CD14-positive monocyte (primary cell): ENCODE data around the gene HLA-C. TPM values are rescaled to one million over a fixed set of nuclear protein-coding genes. Genes with fewer than 3 reads are reported as not detected.

Source experiments
- DNase-seq, 3 donors: peaks; one replicate each; pipeline ENCODE4 v3.0.0-alpha.2; 2011 to 2022
- H2AFZ ChIP-seq: 2 replicates; pipeline ENCODE4 v1.6.0; 2012; ENCODE audit warnings: mild to moderate bottlenecking, low read depth, low read length, inconsistent platforms; ENCODE audit not compliant: insufficient read depth, poor library complexity, severe bottlenecking
- H3K27ac ChIP-seq, 2 donors: 1 replicate in 1 of 2; 2 replicates in 1 of 2; pipeline ENCODE4 v1.5.1; 2012 to 2013; ENCODE audit warnings: low read length in 2 of 2, control low read depth in 1 of 2, inconsistent platforms in 1 of 2, low read depth in 1 of 2, mild to moderate bottlenecking in 1 of 2
- H3K27me3 ChIP-seq, 2 donors: one replicate each; pipeline versions ENCODE4 v1.6.0 to v1.6.1; 2011 to 2013; ENCODE audit warnings: low read length in 2 of 2; ENCODE audit not compliant: control insufficient read depth in 2 of 2, insufficient read depth in 2 of 2
- H3K36me3 ChIP-seq, 2 donors: replicated peaks in 1 of 2; 1 replicate in 1 of 2; 2 replicates in 1 of 2; pipeline versions ENCODE4 v1.5.1 to v1.6.1; 2012 to 2013; ENCODE audit warnings: low read length in 2 of 2, control low read depth in 1 of 2, inconsistent platforms in 1 of 2, mild to moderate bottlenecking in 1 of 2; ENCODE audit not compliant: insufficient read depth in 2 of 2, control insufficient read depth in 1 of 2
- H3K4me1 ChIP-seq, 2 donors: 1 replicate in 1 of 2; 2 replicates in 1 of 2; pipeline versions ENCODE4 v1.5.1 to v1.6.1; 2012 to 2013; ENCODE audit warnings: low read length in 2 of 2, control low read depth in 1 of 2, inconsistent platforms in 1 of 2, mild to moderate bottlenecking in 1 of 2, moderate library complexity in 1 of 2; ENCODE audit not compliant: insufficient read depth in 2 of 2, control insufficient read depth in 1 of 2
- H3K4me2 ChIP-seq: replicated peaks from 2 replicates; pipeline ENCODE3; 2012; ENCODE audit warnings: low read length, moderate library complexity, mild to moderate bottlenecking; ENCODE audit not compliant: poor library complexity, severe bottlenecking; ENCODE audit errors: extremely low read depth
- H3K4me3 ChIP-seq, 3 experiments: fragments of 200-600 bp in 1 of 3; sonication (generic) in 1 of 3; replicated peaks in 1 of 3; 1 replicate in 2 of 3; 2 replicates in 1 of 3; pipeline ENCODE4 v1.5.1; 2011 to 2013; ENCODE audit warnings: low read length in 3 of 3, mild to moderate bottlenecking in 3 of 3, control low read depth in 2 of 3, low read depth in 2 of 3, inconsistent platforms in 1 of 3, moderate library complexity in 1 of 3
- H3K79me2 ChIP-seq: 2 replicates; pipeline ENCODE4 v1.6.0; 2012; ENCODE audit warnings: mild to moderate bottlenecking, control low read depth, inconsistent platforms, low read length, moderate library complexity; ENCODE audit not compliant: insufficient read depth
- H3K9ac ChIP-seq: 2 replicates; pipeline ENCODE4 v1.6.0; 2017; ENCODE audit warnings: low read length, mild to moderate bottlenecking; ENCODE audit not compliant: insufficient read depth, poor library complexity, severe bottlenecking
- H3K9me3 ChIP-seq, 2 donors: replicated peaks in 1 of 2; 1 replicate in 1 of 2; 2 replicates in 1 of 2; pipeline versions ENCODE4 v1.5.1 to v1.6.1; 2012 to 2013; ENCODE audit warnings: low read length in 2 of 2, control low read depth in 1 of 2; ENCODE audit not compliant: control insufficient read depth in 1 of 2, insufficient read depth in 1 of 2
- H4K20me1 ChIP-seq: 2 replicates; pipeline ENCODE4 v1.6.0; 2012; ENCODE audit warnings: mild to moderate bottlenecking, low read length, control low read depth, moderate library complexity; ENCODE audit not compliant: insufficient read depth
- H3K27ac Mint-ChIP-seq, 7 donors: one replicate each; pipeline ENCODE4 v1.8.0; 2020; ENCODE audit warnings: mild to moderate bottlenecking in 7 of 7, mixed read lengths in 7 of 7, moderate library complexity in 6 of 7, inconsistent platforms in 2 of 7
- H3K27me3 Mint-ChIP-seq, 3 donors: one replicate each; pipeline ENCODE4 v1.8.0; 2021 to 2022; ENCODE audit warnings: low read depth in 3 of 3, mild to moderate bottlenecking in 3 of 3, mixed read lengths in 3 of 3, moderate library complexity in 3 of 3, inconsistent platforms in 1 of 3
- H3K36me3 Mint-ChIP-seq, 2 donors: one replicate each; pipeline ENCODE4 v1.8.0; 2020; ENCODE audit warnings: mixed read lengths in 2 of 2, inconsistent platforms in 1 of 2, mild to moderate bottlenecking in 1 of 2
- H3K4me1 Mint-ChIP-seq: one replicate; pipeline ENCODE4 v1.8.0; 2020; ENCODE audit warnings: mild to moderate bottlenecking, mixed read lengths
- H3K4me3 Mint-ChIP-seq, 2 donors: one replicate each; pipeline ENCODE4 v1.8.0; 2020; ENCODE audit warnings: mild to moderate bottlenecking in 2 of 2, mixed read lengths in 2 of 2, moderate library complexity in 1 of 2
- H3K9me3 Mint-ChIP-seq, 7 donors: one replicate each; pipeline ENCODE4 v1.8.0; 2020 to 2022; ENCODE audit warnings: mixed read lengths in 7 of 7, mild to moderate bottlenecking in 6 of 7, moderate library complexity in 6 of 7, inconsistent platforms in 2 of 7
- WGBS: methylation state at CpG from one replicate; pipeline ENCODE4 v1.1.5; 2013; ENCODE audit warnings: missing lambda C conversion rate; ENCODE audit not compliant: insufficient coverage; 5-methylcytosine and 5-hydroxymethylcytosine counted together
- intact Hi-C, 2 donors: fragments of 100-400 bp; cut with micrococcal nuclease; formaldehyde crosslinking; loops; one replicate each; pipeline versions ENCODE4 v1.15.0 to v1.15.1; 2023
- polyA minus RNA-seq: library from RNA; depleted of rRNA, polyadenylated mRNA; stranded (reverse); fragments of >200 nt; gene quantifications from 2 replicates; pipeline ENCODE4 v1.2.3, GENCODE V29; 2012
- polyA plus RNA-seq, 3 donors: library from polyadenylated mRNA; depleted of rRNA in 1 of 3; unstranded in 2 of 3; stranded (reverse) in 1 of 3; fragments of 300-500 nt in 2 of 3; fragments of >200 nt in 1 of 3; fragmentation: Illumina TruSeq in 2 of 3; gene quantifications; 1 replicate in 2 of 3; 2 replicates in 1 of 3; pipeline ENCODE4 v1.2.3, GENCODE V29; 2012 to 2021
- total RNA-seq, 12 experiments: library from RNA in 1 of 12; stranded (reverse) in 1 of 12; fragments of 120-200 nt in 1 of 12; gene quantifications; one replicate each; pipeline ENCODE4 v1.2.4 and lab custom pipeline; 2013 to 2026; ENCODE audit warnings: mixed read lengths in 6 of 12, inconsistent platforms in 1 of 12
- TF ChIP-seq, protein P1 (sequence below): fragments of 200-600 bp; IDR thresholded peaks from one replicate; pipeline ENCODE4 v1.8.0; 2022; ENCODE audit warnings: antibody characterized with exemption, mild to moderate bottlenecking

The HLA-C gene
- 3,040 TPM for total RNA-seq (2013)
- polyA plus RNA-seq, result 1,000 to 10,000 TPM; 1,088 to 2,224 (median 1,829) TPM
- 919 and 1,647 TPM in 2 replicates for polyA minus RNA-seq
- 567 to 1,754 (median 1,063) reads per million in 11 experiments for total RNA-seq (lab: John Stamatoyannopoulos, UW)

DNA sequence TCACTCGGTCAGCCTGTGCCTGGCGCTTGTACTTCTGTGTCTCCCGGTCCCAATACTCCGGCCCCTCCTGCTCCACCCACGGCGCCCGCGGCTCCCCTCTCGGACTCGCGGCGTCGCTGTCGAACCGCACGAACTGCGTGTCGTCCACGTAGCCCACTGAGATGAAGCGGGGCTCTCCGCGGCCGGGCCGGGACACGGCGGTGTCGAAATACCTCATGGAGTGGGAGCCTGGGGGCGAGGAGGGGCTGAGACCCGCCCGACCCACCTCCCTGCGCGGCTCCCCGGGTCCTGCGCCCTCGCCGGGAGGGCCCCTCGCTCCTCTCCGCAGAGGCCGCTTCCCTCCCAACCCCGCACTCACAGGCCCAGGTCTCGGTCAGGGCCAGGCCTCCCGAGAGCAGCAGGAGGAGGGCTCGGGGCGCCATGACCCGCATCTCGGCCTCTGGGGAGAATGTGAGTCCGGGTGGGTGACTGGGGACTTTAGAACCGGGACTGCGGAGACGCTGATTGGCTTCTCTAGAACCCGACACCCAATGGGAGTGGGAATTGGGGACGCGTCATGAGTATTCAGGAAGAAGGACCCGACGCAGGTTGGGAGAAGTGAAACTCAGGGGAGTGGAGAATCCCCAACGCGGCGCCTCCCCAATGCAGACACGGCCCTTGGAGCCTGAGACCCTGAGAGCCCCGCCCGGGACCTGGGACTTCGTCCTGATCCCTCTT lies at the start of gene HLA-C:
Gene HLA-C (minus strand): TSS at position 452 of the 717 bp plus-strand sequence. CDS start 21 bp downstream, at position 431.
- peaks cover 58% of the 10 kb centered on the region for H3K4me1 Mint-ChIP-seq

More for the DNA sequence above, at the start of gene HLA-C:
- Histone ChIP-seq H3K27ac (peak within 1 kb of the TSS; percentile 90 to 100), H3K4me1 (peaks cover 29 to 43% of the 10 kb centered on the region in 2 donors), H4K20me1 (peaks cover 43% of the 10 kb centered on the region), H3K9ac (peak within 1 kb of the TSS; percentile 97), H3K9me3 (no peaks in the 10 kb centered on the region), H3K36me3 (peaks cover 15 to 31% of the 10 kb centered on the region in 2 donors), H3K79me2 (peaks cover 26% of the 10 kb centered on the region), H3K4me3 (peak within 1 kb of the TSS; percentile 64 to 90 (median 78)), H3K27me3 (no peaks in the 10 kb centered on the region), H3K4me2 (peak within 1 kb of the TSS; percentile 81), H2AFZ (peak within 1 kb of the TSS; percentile 61)
- DNase-seq, result peak; percentile 97 to 99 (median 98)
- 0% methylated on average over 50 of the region's 62 CpGs for WGBS
- peaks cover 0 to 5% (median 0%) of the 10 kb centered on the region in 7 donors for H3K9me3 Mint-ChIP-seq
- TF ChIP-seq, protein P1, sequence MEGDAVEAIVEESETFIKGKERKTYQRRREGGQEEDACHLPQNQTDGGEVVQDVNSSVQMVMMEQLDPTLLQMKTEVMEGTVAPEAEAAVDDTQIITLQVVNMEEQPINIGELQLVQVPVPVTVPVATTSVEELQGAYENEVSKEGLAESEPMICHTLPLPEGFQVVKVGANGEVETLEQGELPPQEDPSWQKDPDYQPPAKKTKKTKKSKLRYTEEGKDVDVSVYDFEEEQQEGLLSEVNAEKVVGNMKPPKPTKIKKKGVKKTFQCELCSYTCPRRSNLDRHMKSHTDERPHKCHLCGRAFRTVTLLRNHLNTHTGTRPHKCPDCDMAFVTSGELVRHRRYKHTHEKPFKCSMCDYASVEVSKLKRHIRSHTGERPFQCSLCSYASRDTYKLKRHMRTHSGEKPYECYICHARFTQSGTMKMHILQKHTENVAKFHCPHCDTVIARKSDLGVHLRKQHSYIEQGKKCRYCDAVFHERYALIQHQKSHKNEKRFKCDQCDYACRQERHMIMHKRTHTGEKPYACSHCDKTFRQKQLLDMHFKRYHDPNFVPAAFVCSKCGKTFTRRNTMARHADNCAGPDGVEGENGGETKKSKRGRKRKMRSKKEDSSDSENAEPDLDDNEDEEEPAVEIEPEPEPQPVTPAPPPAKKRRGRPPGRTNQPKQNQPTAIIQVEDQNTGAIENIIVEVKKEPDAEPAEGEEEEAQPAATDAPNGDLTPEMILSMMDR, result no peak
- H3K36me3 Mint-ChIP-seq, result peaks cover 36 to 46% of the 10 kb centered on the region in 2 donors
- H3K4me3 Mint-ChIP-seq, result peak within 1 kb of the TSS; percentile 93 to 94
- H3K27me3 Mint-ChIP-seq, result peaks cover 2 to 20% (median 4%) of the 10 kb centered on the region in 3 donors
- intact Hi-C loops, result loop anchor here in 1 of 2 donors (1.0 to 2.0 kb wide), 3 partner anchors 69 to 131 kb away; no protein-coding TSS in a partner anchor
- peak within 1 kb of the TSS; percentile 99 to 100 (median 100) for H3K27ac Mint-ChIP-seq
